Fibroblast of mammary gland (primary cell): ENCODE measurements around the gene SH3TC2.
A peak's percentile ranks its signal among the peaks of the same experiment; 100 is the strongest.

ENCODE experiments used
- DNase-seq: peaks from one replicate; pipeline ENCODE4 v3.0.0-alpha.2; 2010; ENCODE audit warnings: low read depth
- H3K4me3 ChIP-seq: 2 replicates; pipeline ENCODE4 v1.5.1; 2011; ENCODE audit warnings: low read depth, mild to moderate bottlenecking, low read length, moderate library complexity; ENCODE audit not compliant: control insufficient read depth
- CTCF ChIP-seq: conservative IDR thresholded peaks from 2 replicates; pipeline ENCODE4 v1.5.1; 2011; ENCODE audit warnings: low read depth, low read length, inconsistent platforms; ENCODE audit not compliant: control insufficient read depth, insufficient read depth

Gene SH3TC2

GRCh38 chr5:149002053-149002452, 60.8 kb downstream of the SH3TC2 start:
- no peak overlapping the region for H3K4me3 ChIP-seq
- TF ChIP-seq CTCF: no peak
- DNase-seq: peak; percentile 98

- no peak for DNase-seq
- TF ChIP-seq CTCF: no peak
- no peak overlapping the region for H3K4me3 ChIP-seq
Measured at GRCh38 chr5:149001162-149001561, 61.7 kb downstream of the SH3TC2 start.

- no peak overlapping the region for H3K4me3 ChIP-seq
- TF ChIP-seq CTCF: no peak
- no peak for DNase-seq
Measured at GRCh38 chr5:148999741-149000140, 63.1 kb downstream of the SH3TC2 start.

GRCh38 chr5:148998174-148998797, 64.6 kb downstream of the SH3TC2 start:
- no peak overlapping the region for H3K4me3 ChIP-seq
- peak; percentile 80 for DNase-seq
- TF ChIP-seq CTCF: peak; percentile 74

GRCh38 chr5:148996270-148996669, 66.6 kb downstream of the SH3TC2 start:
- DNase-seq: no peak
- TF ChIP-seq CTCF: no peak
- H3K4me3 ChIP-seq: no peak overlapping the region

- no peak for DNase-seq
- TF ChIP-seq CTCF: no peak
- no peak overlapping the region for H3K4me3 ChIP-seq
Measured at GRCh38 chr5:148995791-148996190, 67.1 kb downstream of the SH3TC2 start.
